ENCODE data around the gene ARL13A.
"Not testable (repeated sequence)": the region's sequence is repeated elsewhere in the genome, so short reads cannot be mapped to it uniquely, and the experiment has no call there.

The ARL13A gene

GRCh38 chrX:100995469-100995868, 26.0 kb downstream of the ARL13A start:
- Histone ChIP-seq H3K4me3 (ENCODE audit: severe bottlenecking) (no peak overlapping the region), H3K4me1 (ENCODE audit: insufficient read depth, poor library complexity, severe bottlenecking) (peaks cover 20% of the 10 kb centered on the region), H3K9me3 (ENCODE audit: severe bottlenecking) (no peaks in the 10 kb centered on the region), H3K27me3 (ENCODE audit: insufficient read depth, poor library complexity, severe bottlenecking) (no peaks in the 10 kb centered on the region), H3K36me3 (ENCODE audit: low read depth) (no peaks in the 10 kb centered on the region), H3K27ac (ENCODE audit: poor library complexity, severe bottlenecking) (peak overlapping the region; percentile 80)
- TF ChIP-seq, protein P1, sequence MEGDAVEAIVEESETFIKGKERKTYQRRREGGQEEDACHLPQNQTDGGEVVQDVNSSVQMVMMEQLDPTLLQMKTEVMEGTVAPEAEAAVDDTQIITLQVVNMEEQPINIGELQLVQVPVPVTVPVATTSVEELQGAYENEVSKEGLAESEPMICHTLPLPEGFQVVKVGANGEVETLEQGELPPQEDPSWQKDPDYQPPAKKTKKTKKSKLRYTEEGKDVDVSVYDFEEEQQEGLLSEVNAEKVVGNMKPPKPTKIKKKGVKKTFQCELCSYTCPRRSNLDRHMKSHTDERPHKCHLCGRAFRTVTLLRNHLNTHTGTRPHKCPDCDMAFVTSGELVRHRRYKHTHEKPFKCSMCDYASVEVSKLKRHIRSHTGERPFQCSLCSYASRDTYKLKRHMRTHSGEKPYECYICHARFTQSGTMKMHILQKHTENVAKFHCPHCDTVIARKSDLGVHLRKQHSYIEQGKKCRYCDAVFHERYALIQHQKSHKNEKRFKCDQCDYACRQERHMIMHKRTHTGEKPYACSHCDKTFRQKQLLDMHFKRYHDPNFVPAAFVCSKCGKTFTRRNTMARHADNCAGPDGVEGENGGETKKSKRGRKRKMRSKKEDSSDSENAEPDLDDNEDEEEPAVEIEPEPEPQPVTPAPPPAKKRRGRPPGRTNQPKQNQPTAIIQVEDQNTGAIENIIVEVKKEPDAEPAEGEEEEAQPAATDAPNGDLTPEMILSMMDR (IDR thresholded peaks at IDR 0.05; ENCODE audit: poor library complexity, severe bottlenecking): no peak
- DNase-seq (ENCODE audit: low spot score) (no peak), ATAC-seq (ENCODE audit: low read depth) (peak; percentile 78)

DNA sequence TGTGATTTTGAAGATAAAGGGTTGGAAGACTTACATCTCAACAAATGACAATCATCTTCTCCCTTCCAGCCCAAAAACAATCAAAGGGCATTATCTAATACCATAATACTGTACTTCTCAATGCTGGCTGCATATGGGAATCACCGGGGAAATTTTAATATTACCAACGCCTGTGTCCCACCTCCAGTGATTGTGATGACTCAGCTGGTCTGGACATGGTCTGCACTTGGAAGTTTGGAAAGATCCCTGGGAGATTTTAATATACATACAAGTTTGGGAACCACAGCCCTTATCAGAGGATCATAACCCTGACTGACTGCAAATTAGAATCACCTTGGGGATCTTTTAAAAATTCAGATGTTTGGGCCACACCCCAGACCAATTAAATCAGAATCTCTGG, 29.9 kb downstream of the ARL13A start:
- Histone ChIP-seq H3K27me3 (ENCODE audit: insufficient read depth, poor library complexity, severe bottlenecking) (no peaks in the 10 kb centered on the region), H3K27ac (ENCODE audit: poor library complexity, severe bottlenecking) (no peak overlapping the region), H3K4me1 (ENCODE audit: insufficient read depth, poor library complexity, severe bottlenecking) (peaks cover 12% of the 10 kb centered on the region), H3K4me3 (ENCODE audit: severe bottlenecking) (no peak overlapping the region), H3K9me3 (ENCODE audit: severe bottlenecking) (no peaks in the 10 kb centered on the region), H3K36me3 (ENCODE audit: low read depth) (no peaks in the 10 kb centered on the region)
- TF ChIP-seq, protein P1 (IDR thresholded peaks at IDR 0.05; ENCODE audit: poor library complexity, severe bottlenecking): no peak
- DNase-seq (ENCODE audit: low spot score) (no peak), ATAC-seq (ENCODE audit: low read depth) (no peak)

- ATAC-seq (ENCODE audit: low read depth) (no peak), DNase-seq (ENCODE audit: low spot score) (no peak)
- Histone ChIP-seq H3K36me3 (ENCODE audit: low read depth) (peaks cover 9% of the 10 kb centered on the region; the same call in 1 of the 2 replicates), H3K9me3 (ENCODE audit: severe bottlenecking) (no peaks in the 10 kb centered on the region), H3K27ac (ENCODE audit: poor library complexity, severe bottlenecking) (no peak overlapping the region), H3K27me3 (ENCODE audit: insufficient read depth, poor library complexity, severe bottlenecking) (no peaks in the 10 kb centered on the region), H3K4me1 (ENCODE audit: insufficient read depth, poor library complexity, severe bottlenecking) (no peaks in the 10 kb centered on the region), H3K4me3 (ENCODE audit: severe bottlenecking) (no peak overlapping the region)
- TF ChIP-seq, protein P1 (IDR thresholded peaks at IDR 0.05; ENCODE audit: poor library complexity, severe bottlenecking): no peak
Measured at GRCh38 chrX:101009090-101009489, 39.6 kb downstream of the ARL13A start.

GRCh38 chrX:101012031-101012430, 42.5 kb downstream of the ARL13A start:
- H3K27me3 ChIP-seq (ENCODE audit: insufficient read depth, poor library complexity, severe bottlenecking); H3K4me1 ChIP-seq (ENCODE audit: insufficient read depth, poor library complexity, severe bottlenecking); ATAC-seq (ENCODE audit: low read depth); H3K9me3 ChIP-seq (ENCODE audit: severe bottlenecking); H3K4me3 ChIP-seq (ENCODE audit: severe bottlenecking); H3K27ac ChIP-seq (ENCODE audit: poor library complexity, severe bottlenecking); DNase-seq (ENCODE audit: low spot score): not testable (repeated sequence)
- peaks cover 14% of the 10 kb centered on the region for H3K36me3 ChIP-seq (ENCODE audit: low read depth)

- TF ChIP-seq, protein P1 (IDR thresholded peaks at IDR 0.05; ENCODE audit: poor library complexity, severe bottlenecking): no peak
- no peak overlapping the region for H3K27ac ChIP-seq (ENCODE audit: poor library complexity, severe bottlenecking)
- no peak for ATAC-seq (ENCODE audit: low read depth)
- no peaks in the 10 kb centered on the region for H3K4me1 ChIP-seq (ENCODE audit: insufficient read depth, poor library complexity, severe bottlenecking)
- DNase-seq (ENCODE audit: low spot score): no peak
- H3K4me3 ChIP-seq (ENCODE audit: severe bottlenecking): no peak overlapping the region
- H3K9me3 ChIP-seq (ENCODE audit: severe bottlenecking): no peaks in the 10 kb centered on the region
- peaks cover 18% of the 10 kb centered on the region; the same call in 1 of the 2 replicates for H3K36me3 ChIP-seq (ENCODE audit: low read depth)
- no peaks in the 10 kb centered on the region for H3K27me3 ChIP-seq (ENCODE audit: insufficient read depth, poor library complexity, severe bottlenecking)
Measured at GRCh38 chrX:101022020-101022419, 52.5 kb downstream of the ARL13A start.
